GM12892 (cell line): ENCODE measurements around the gene ZFYVE19.

Experiments used
- DNase-seq: peaks from one replicate; pipeline ENCODE4 v3.0.0; 2011; ENCODE audit not compliant: insufficient read length
- FAIRE-seq: peaks from 2 replicates; lab custom pipeline; 2011; peaks lifted over from hg19 to GRCh38; lab: Jason Lieb, UNC
- POLR2A ChIP-seq: IDR thresholded peaks from 2 replicates; pipeline ENCODE4 v1.6.1; 2011; ENCODE audit warnings: low read depth, low read length, control low read depth
- POLR2AphosphoS5 ChIP-seq: IDR thresholded peaks from 2 replicates; pipeline ENCODE4 v1.6.1; 2011; ENCODE audit warnings: low read depth, low read length, control low read depth
- TAF1 ChIP-seq: IDR thresholded peaks from 2 replicates; pipeline ENCODE4 v1.6.1; 2011; ENCODE audit warnings: low read depth, mild to moderate bottlenecking, control low read depth, low read length, borderline replicate concordance

The ZFYVE19 gene

DNA sequence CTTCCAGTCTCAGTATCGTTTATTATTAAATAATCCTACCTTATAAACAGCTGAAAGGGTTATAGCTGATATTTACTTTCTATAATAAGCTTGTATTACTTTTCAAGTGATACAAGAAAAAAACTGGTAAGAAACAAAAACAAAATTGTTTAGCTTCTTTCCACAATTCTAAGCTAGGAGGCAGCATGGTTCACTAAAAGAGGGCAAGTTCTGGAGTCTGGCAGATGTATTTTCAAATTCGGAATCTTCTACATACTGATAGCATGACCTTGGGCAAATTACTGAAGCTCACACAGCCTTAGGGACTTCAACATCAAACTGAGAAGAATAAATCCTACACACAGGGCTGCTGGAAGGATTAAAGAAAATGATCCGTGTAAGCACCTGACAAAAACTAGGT, 21.7 kb upstream of the ZFYVE19 start:
- FAIRE-seq (no peak), DNase-seq (no peak)
- TF ChIP-seq TAF1: no peak
- TF ChIP-seq POLR2AphosphoS5: no peak
- TF ChIP-seq POLR2A: no peak

DNA sequence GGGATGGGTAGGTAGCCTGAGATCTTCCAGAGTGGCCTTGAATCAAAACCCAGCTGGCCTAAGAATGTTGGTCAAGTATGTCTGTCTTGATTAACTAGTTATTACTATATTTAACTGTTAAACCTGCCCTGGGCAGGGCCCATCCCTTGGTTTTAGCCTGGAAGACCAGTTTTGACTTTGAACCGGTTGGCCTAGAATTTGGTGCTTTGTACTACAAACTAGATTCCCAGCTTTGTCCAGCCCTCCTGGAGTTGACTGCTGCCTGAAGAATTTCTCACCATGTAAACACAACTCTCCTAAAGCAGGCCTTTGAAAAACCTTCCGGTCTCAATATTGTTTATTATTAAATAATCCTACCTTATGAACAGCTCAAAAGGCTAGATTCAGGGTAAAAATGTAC, 21.1 kb upstream of the ZFYVE19 start:
- no peak for TF ChIP-seq POLR2A
- no peak for TF ChIP-seq POLR2AphosphoS5
- TF ChIP-seq TAF1: no peak
- FAIRE-seq (no peak), DNase-seq (no peak)

DNA sequence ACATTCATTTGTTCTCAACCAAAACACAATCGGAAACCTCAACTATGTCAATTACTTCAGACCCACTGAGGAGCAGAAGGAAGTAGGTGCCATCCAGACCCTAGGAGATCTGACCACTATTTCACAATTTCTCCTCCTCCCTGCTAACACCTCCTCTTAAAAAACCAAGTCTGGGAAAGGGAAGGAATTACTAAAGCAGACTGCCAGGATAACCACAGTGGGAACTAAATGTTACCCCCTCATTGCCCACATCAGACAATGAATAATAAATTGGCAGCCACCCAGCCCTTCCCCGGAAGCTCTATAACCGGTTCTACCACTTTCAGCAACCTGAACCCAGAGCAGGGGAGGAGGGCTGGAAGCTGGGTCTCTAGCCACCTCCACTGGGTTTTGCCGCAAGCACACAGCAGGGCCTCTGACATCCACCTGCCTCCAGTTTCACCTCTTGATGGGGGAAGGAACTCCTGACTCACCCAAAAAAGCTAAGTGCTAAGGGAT, 19.5 kb upstream of the ZFYVE19 start:
- FAIRE-seq (no peak), DNase-seq (no peak)
- TF ChIP-seq POLR2A: no peak
- no peak for TF ChIP-seq POLR2AphosphoS5
- no peak for TF ChIP-seq TAF1

DNA sequence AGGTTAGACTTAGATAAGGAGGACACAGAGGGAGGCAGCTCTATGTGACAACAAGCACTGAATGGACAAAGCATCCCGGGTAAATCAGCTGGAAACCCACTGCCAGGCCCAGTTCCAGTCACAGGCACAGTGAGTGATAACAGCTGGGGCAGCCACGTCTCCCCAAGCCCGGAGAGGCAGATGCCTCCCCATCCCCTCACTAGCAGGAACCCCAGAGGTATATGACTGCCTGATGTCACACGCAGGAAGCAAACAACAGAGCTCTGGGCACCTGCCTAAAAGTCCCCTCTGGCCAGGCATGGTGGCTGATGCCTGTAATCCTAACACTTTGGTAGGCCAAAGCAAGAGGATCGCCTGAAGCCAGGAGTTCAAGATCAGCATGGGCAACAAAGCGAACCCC, 18.9 kb upstream of the ZFYVE19 start:
- TF ChIP-seq POLR2AphosphoS5 (no peak), TAF1 (no peak), POLR2A (no peak)
- FAIRE-seq: no peak
- no peak for DNase-seq

DNA sequence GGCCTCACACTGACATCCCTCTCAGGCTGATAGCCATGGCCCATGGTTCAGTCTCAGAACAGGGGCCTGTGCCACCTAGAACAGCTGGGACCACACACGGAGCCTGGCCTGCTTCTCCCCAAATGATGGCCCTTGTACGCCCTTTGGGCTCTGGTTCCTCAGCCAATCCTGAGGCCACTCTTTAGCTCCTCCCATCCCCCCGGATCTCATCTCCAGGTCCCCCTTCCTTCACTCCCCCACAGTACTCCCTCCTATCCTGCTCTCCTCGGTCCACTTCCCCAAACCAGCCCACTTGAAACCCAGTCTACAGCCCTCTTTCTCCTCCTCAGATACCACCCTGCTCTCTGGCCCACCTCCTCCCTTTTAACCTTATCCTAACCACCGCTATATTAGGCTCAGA, 17.8 kb upstream of the ZFYVE19 start:
- FAIRE-seq: no peak
- DNase-seq: no peak
- no peak for TF ChIP-seq TAF1
- TF ChIP-seq POLR2A: no peak
- TF ChIP-seq POLR2AphosphoS5: no peak

DNA sequence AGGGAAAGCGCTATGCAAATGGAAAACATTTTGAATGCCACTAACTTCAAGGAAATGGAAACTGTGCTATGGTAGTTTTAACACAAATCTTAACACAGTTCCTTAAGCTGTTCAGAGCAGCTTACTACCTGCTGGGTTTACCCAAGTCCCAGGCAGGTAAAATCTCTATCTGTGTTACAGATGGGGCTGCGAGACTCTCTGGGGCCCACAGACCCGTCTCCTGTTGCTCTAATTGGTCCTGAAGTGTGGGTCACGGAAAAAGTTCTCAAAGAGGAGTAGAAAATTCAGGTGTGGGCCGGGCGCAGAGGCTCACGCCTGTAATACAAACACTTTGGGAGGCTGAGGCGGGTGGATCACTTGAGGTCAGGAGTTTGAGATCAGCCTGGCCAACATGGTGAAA, 16.9 kb upstream of the ZFYVE19 start:
- no peak for FAIRE-seq

DNA sequence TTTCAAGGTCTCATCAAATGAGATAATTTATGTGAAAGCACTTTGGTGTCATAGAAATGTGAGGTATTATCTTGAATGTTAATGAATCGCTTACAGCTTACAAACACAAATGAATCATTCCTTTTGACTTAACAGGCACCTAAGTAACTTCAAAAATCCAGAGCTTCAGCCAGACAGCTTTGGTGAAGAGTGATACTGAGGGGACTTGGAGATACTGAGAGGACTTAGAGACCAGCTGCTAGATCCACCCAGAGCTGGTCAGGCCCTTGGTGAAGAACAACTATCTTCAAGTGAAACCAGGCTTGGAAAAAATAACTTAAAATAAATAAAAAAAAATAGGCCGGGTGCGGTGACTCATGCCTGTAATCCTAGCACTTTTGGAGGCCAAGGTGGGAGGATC, 16.2 kb upstream of the ZFYVE19 start:
- no peak for FAIRE-seq
- no peak for DNase-seq
- TF ChIP-seq POLR2AphosphoS5 (no peak), POLR2A (no peak), TAF1 (no peak)

More for the DNA sequence above, 16.9 kb upstream of the ZFYVE19 start:
- DNase-seq: no peak
- TF ChIP-seq TAF1 (no peak), POLR2A (no peak), POLR2AphosphoS5 (no peak)

DNA sequence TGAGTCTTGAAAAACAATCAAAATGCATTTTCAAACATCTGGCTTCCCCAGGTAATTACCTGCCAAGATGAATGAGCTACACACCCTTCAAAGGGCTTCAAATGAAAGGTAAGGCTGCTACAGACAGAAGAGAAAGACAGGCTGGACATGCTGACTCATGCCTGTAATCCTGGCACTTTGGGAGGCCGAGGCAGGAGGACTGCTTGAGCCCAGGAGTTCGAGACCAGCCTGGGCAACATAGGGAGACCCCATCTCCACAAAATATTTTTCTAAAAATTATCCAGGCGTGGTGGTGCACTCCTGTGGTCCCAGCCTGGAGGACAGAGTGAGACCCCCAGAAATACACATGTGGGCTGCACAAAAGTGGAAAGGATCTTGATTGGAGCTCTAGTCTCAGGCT, 14.5 kb upstream of the ZFYVE19 start:
- no peak for TF ChIP-seq POLR2AphosphoS5
- TF ChIP-seq POLR2A: no peak
- no peak for TF ChIP-seq TAF1
- FAIRE-seq (no peak), DNase-seq (no peak)

DNA sequence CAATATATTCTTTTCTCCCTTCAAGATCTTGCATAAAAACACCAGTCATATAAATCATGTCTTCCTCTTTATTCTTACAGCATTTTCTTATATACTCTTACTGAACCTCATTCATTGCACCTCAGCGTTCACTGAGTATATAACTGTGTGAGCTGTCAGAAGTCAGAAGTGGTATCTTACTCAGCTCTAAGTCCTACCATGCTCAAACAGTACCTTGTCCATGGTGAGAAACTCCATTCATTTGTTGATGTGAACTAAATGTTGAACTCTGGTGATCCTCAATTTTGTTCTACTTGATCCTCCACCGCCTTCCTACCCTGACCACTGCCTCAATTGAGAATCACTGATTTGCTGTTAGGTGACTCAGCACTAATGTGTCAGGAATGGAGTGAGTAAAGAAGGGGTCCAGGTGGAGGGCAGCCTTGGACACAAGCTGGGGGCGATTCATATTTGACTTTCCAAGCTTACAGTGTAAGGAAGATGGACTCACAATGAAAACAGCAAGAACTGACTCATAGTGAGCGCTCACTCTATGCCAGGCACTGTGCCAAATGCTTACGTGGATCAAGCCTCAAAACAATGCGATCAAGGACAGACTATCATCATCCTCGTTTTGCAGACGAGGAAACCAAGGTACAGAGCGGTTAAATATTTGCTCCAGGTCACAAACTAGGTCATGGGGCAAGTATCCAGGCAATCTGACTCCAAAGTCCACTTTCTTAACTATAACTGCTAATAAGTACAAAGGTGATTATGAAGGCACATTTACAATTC, 13.5 kb upstream of the ZFYVE19 start:
- DNase-seq (no peak), FAIRE-seq (no peak)
- no peak for TF ChIP-seq POLR2AphosphoS5
- TF ChIP-seq TAF1: no peak
- TF ChIP-seq POLR2A: no peak

DNA sequence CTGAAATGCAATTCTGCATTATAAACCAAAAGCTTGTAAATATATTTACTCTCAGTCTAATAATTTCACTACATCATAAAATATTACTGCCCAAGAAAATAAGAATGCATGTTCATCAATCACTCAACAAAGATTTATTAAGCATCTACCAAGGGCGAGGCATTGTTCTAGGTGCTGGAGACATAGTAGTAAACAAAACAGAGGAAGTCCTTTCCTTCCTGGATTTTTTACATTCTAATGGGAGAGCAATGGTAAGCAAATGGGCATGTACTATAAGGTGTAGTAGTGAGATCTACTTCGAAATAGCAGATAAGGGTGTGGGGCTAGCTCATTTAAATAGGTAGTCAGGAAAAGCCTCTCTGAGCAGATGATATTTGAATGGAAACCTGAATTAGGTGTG, 10.8 kb upstream of the ZFYVE19 start:
- DNase-seq (no peak), FAIRE-seq (no peak)
- TF ChIP-seq POLR2AphosphoS5: no peak
- TF ChIP-seq TAF1: no peak
- no peak for TF ChIP-seq POLR2A

DNA sequence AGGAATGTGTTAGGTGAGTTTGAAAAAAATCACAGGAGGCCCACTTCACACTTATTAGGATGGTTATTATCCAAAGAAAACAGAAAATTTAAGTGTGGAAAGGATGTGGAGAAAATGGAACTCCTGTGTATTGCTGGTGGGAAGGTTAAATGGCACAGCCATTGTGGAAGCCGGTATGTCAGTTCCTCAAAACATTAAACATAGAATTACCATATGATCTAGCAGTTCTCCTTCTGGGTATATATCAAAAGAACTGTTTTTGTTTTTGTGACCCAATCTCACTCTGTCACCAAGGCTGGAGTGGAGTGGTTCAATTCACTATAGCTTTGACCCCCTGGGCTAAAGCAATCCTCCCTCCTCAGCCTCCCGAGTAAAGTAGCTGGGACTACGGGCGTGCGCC, 10.4 kb upstream of the ZFYVE19 start:
- TF ChIP-seq TAF1: no peak
- no peak for TF ChIP-seq POLR2AphosphoS5
- TF ChIP-seq POLR2A: no peak
- FAIRE-seq (no peak), DNase-seq (no peak)

DNA sequence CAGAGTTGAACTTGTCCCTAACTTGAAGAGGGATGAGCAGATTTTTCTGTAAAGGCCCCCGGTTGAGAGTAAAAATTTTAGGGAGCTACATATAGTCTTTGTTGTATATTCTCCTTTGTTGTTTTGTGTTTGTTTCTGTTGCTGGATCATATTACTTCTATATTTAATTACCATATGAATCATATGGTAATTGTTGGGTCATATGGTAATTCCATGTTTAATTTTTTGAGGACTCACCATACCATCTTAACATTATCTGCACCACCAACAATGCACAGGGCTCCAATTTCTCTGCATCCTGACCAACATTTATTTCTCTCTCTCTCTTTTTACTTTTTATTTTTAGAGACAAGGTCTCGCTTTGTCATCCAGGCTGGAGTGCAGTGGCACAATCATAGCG, 7.4 kb upstream of the ZFYVE19 start:
- DNase-seq: no peak
- no peak for FAIRE-seq
- TF ChIP-seq TAF1 (no peak), POLR2A (no peak), POLR2AphosphoS5 (no peak)

DNA sequence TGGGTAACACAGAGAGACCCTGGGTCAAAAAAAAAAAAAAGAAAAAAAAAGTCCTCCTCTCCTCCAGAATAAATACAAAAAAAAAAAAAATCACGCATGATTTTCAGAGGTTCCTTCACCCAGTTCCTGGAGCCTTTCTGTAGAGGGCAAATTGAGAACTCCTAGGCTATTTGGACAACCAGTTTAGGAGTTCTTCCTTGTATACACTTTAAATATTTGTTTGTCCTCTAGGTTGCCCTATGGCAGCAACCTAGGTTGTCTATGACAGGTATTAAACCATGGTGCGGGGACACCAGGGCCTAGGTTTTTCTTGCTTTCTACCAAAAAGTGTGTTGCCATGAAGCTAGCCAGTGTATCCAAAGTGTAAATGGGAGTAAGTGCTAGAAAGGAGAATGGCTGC, 3.8 kb upstream of the ZFYVE19 start:
- TF ChIP-seq POLR2AphosphoS5 (no peak), TAF1 (no peak), POLR2A (no peak)
- FAIRE-seq: no peak
- no peak for DNase-seq
